ENCODE results near the gene ZNF235. TPM values are rescaled to one million over a fixed set of nuclear protein-coding genes. Genes with fewer than 3 reads are reported as not detected.
A peak's percentile ranks its signal among the peaks of the same experiment; 100 is the strongest.
"Not testable (repeated sequence)": the region's sequence is repeated elsewhere in the genome, so short reads cannot be mapped to it uniquely, and the experiment has no call there.

The ZNF235 gene
- 1 to 10 TPM; 2.1 to 2.7 TPM for total RNA-seq

- ATAC-seq (peak; percentile 97), DNase-seq (peak; percentile 87)
- peak within 1 kb of the TSS; percentile 83 for H3K4me3 Mint-ChIP-seq
- H3K4me1 Mint-ChIP-seq = peaks cover 12% of the 10 kb centered on the region
- intact Hi-C loops (cut with DNase I, micrococcal nuclease) = loop anchor here (1.0 to 2.0 kb wide), 13 partner anchors 92 to 369 kb away; partner anchors contain the start of genes ZNF225 (in 2 of the 2), ZNF227 (in 2 of the 2), ZNF180 (in 1 of the 2) and ZNF221 (in 1 of the 2)
- POLR2A ChIA-PET = interaction anchor here (0.6 kb wide), 1 partner anchor 140 kb away, joined by 3 read pairs; the partner anchor contains the start of gene ZNF226
- CTCF ChIA-PET = interaction anchor here (0.9 to 1.3 kb wide), 3 partner anchors 41 to 303 kb away, joined by 3 to 4 read pairs (median 3); no protein-coding TSS in a partner anchor
- H3K9me3 Mint-ChIP-seq (ENCODE audit: low read depth) = peaks cover 9% of the 10 kb centered on the region
- peak within 1 kb of the TSS; percentile 64 for H3K27ac Mint-ChIP-seq
- no peaks in the 10 kb centered on the region for H3K27me3 Mint-ChIP-seq
- H3K36me3 Mint-ChIP-seq (ENCODE audit: low read depth) = peaks cover 30% of the 10 kb centered on the region
Measured at GRCh38 chr19:44304659-44305193, at the start of gene ZNF235. ZNF235 (minus strand) TSS chr19:44305025; CDS start chr19:44303404, 1,621 bp downstream.

GRCh38 chr19:44346556-44346955 lies 41.7 kb upstream of the ZNF235 start:
- CTCF ChIA-PET = interaction anchor here (0.8 kb wide), 1 partner anchor 42 kb away, joined by 3 read pairs; the partner anchor contains the start of gene ZNF235
- POLR2A ChIA-PET = no interaction called here

GRCh38 chr19:44345959-44346358 lies 41.1 kb upstream of the ZNF235 start:
- Mint-ChIP-seq H3K27ac (no peak overlapping the region), H3K4me1 (no peaks in the 10 kb centered on the region), H3K4me3 (no peak overlapping the region), H3K27me3 (no peaks in the 10 kb centered on the region), H3K36me3 (ENCODE audit: low read depth) (no peaks in the 10 kb centered on the region), H3K9me3 (ENCODE audit: low read depth) (peaks cover 34% of the 10 kb centered on the region)
- DNase-seq = no peak
- POLR2A ChIA-PET = no interaction called here
- intact Hi-C loops (cut with DNase I, micrococcal nuclease) = no loop called here
- CTCF ChIA-PET = interaction anchor here (0.8 kb wide), 1 partner anchor 41 kb away, joined by 3 read pairs; the partner anchor contains the start of gene ZNF235
- no peak for ATAC-seq

More at GRCh38 chr19:44346556-44346955, 41.7 kb upstream of the ZNF235 start:
- Mint-ChIP-seq H3K36me3 (ENCODE audit: low read depth) (peaks cover under 1% of the 10 kb centered on the region), H3K27me3 (no peaks in the 10 kb centered on the region), H3K4me1 (no peaks in the 10 kb centered on the region), H3K27ac (no peak overlapping the region), H3K4me3 (no peak overlapping the region), H3K9me3 (ENCODE audit: low read depth) (peaks cover 36% of the 10 kb centered on the region)
- ATAC-seq = no peak
- DNase-seq = no peak
- intact Hi-C loops (cut with DNase I, micrococcal nuclease) = no loop called here

DNA sequence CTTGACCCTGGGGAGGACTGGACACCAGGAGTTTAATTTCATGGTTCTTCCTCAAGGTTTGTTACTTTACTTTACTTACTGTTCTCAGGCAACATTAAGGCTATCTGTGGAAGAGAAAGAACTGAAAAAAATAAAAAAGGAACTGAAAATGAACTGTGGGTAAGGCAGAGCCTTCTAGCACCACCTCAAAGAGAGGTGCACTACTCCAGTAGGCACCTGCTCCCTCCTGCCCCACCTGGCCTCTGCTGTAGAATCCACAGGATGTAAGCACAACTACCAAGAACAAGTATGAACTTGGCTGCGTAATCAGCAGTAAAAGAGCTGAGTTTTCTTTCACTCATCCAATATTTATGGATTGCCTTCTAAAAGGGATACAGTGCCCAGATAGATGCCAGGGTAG lies 39.4 kb upstream of the ZNF235 start:
- no peak for ATAC-seq
- intact Hi-C loops (cut with DNase I, micrococcal nuclease) = no loop called here

DNA sequence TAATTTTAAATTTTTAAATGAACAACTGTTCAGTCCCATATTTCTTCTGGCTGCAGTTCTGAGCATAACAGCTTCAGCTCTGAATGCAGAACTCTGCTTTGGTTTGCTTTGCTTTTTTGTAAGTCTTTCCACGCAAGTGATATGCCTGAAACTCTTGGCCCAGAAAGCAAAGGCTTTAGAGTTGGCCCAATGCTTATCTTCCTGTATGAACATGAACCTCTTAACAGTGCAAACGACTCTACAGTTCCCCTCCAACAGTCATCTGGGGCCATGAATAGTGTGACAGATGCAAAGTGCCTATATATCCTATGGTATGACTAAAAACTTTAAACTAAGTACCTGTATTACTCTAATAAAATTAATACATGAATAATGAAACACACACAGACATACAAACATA lies 37.0 kb upstream of the ZNF235 start:
- H3K9me3 Mint-ChIP-seq (ENCODE audit: low read depth) = peaks cover 29% of the 10 kb centered on the region
- POLR2A ChIA-PET = no interaction called here

More for the DNA sequence above, 39.4 kb upstream of the ZNF235 start:
- ChIA-PET POLR2A (no interaction called here), CTCF (no interaction called here)
- Mint-ChIP-seq H3K4me3 (no peak overlapping the region), H3K27me3 (no peaks in the 10 kb centered on the region), H3K27ac (no peak overlapping the region), H3K9me3 (ENCODE audit: low read depth) (peaks cover 25% of the 10 kb centered on the region), H3K4me1 (no peaks in the 10 kb centered on the region), H3K36me3 (ENCODE audit: low read depth) (no peaks in the 10 kb centered on the region)
- DNase-seq = no peak

DNA sequence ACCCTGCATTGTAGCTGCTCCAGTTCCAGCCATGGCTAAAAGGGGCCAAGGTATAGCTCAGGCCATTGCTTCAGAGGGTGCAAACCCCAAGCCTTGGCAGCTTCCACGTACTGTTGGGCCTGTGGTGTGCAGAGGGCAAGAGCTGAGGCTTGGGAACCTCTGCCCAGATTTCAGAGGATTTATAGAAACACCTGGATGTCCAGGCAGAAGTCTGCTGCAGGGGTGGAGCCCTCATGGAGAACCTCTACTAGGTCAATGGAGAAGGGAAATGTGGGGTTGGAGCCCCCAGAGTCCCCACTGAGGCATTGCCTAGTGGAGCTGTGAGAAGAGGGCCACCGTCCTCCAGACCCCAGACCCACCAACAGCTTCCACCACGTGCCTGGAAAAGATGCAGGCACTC lies 29.8 kb upstream of the ZNF235 start:
- intact Hi-C loops (cut with DNase I, micrococcal nuclease); H3K4me3 Mint-ChIP-seq; POLR2A ChIA-PET; H3K4me1 Mint-ChIP-seq; CTCF ChIA-PET; H3K27ac Mint-ChIP-seq; ATAC-seq; DNase-seq; H3K27me3 Mint-ChIP-seq: not testable (repeated sequence)
- Mint-ChIP-seq H3K9me3 (ENCODE audit: low read depth) (peaks cover 44% of the 10 kb centered on the region), H3K36me3 (ENCODE audit: low read depth) (peaks cover 26% of the 10 kb centered on the region)

More for the DNA sequence above, 37.0 kb upstream of the ZNF235 start:
- Mint-ChIP-seq H3K27me3 (no peaks in the 10 kb centered on the region), H3K4me1 (no peaks in the 10 kb centered on the region), H3K36me3 (ENCODE audit: low read depth) (peaks cover 4% of the 10 kb centered on the region), H3K27ac (no peak overlapping the region), H3K4me3 (no peak overlapping the region)
- CTCF ChIA-PET = no interaction called here
- DNase-seq (no peak), ATAC-seq (no peak)
- intact Hi-C loops (cut with DNase I, micrococcal nuclease) = no loop called here

- intact Hi-C loops (cut with DNase I, micrococcal nuclease) = no loop called here
- CTCF ChIA-PET = no interaction called here
- Mint-ChIP-seq H3K27ac (no peak overlapping the region), H3K4me3 (no peak overlapping the region), H3K36me3 (ENCODE audit: low read depth) (peaks cover 35% of the 10 kb centered on the region), H3K9me3 (ENCODE audit: low read depth) (peaks cover 46% of the 10 kb centered on the region), H3K27me3 (peaks cover 4% of the 10 kb centered on the region), H3K4me1 (no peaks in the 10 kb centered on the region)
- POLR2A ChIA-PET = no interaction called here
- DNase-seq = no peak
- ATAC-seq = no peak
Measured at GRCh38 chr19:44332145-44332544, 27.3 kb upstream of the ZNF235 start.

- CTCF ChIA-PET = no interaction called here
Measured at GRCh38 chr19:44315883-44316282, 11.1 kb upstream of the ZNF235 start.

GRCh38 chr19:44313231-44313630 lies 8.4 kb upstream of the ZNF235 start:
- peaks cover 17% of the 10 kb centered on the region for H3K9me3 Mint-ChIP-seq (ENCODE audit: low read depth)
- ATAC-seq = no peak
- no peak for DNase-seq
- no peaks in the 10 kb centered on the region for H3K4me1 Mint-ChIP-seq
- no peak overlapping the region for H3K4me3 Mint-ChIP-seq
- no peak overlapping the region for H3K27ac Mint-ChIP-seq
- intact Hi-C loops (cut with DNase I, micrococcal nuclease) = no loop called here
- POLR2A ChIA-PET = interaction anchor here (0.7 kb wide), 1 partner anchor 11 kb away, joined by 3 read pairs; no protein-coding TSS in a partner anchor
- CTCF ChIA-PET = no interaction called here
- peaks cover 4% of the 10 kb centered on the region for H3K36me3 Mint-ChIP-seq (ENCODE audit: low read depth)
- peaks cover 6% of the 10 kb centered on the region for H3K27me3 Mint-ChIP-seq

More at GRCh38 chr19:44315883-44316282, 11.1 kb upstream of the ZNF235 start:
- POLR2A ChIA-PET = no interaction called here
- intact Hi-C loops (cut with DNase I, micrococcal nuclease) = no loop called here
- no peaks in the 10 kb centered on the region for H3K36me3 Mint-ChIP-seq (ENCODE audit: low read depth)
- no peaks in the 10 kb centered on the region for H3K4me1 Mint-ChIP-seq
- ATAC-seq (no peak), DNase-seq (no peak)
- peaks cover 29% of the 10 kb centered on the region for H3K9me3 Mint-ChIP-seq (ENCODE audit: low read depth)
- H3K27me3 Mint-ChIP-seq = peaks cover 6% of the 10 kb centered on the region
- H3K27ac Mint-ChIP-seq = no peak overlapping the region
- H3K4me3 Mint-ChIP-seq = no peak overlapping the region

GRCh38 chr19:44308011-44308410 lies 3.2 kb upstream of the ZNF235 start:
- POLR2A ChIA-PET = no interaction called here
- H3K9me3 Mint-ChIP-seq (ENCODE audit: low read depth) = peaks cover 10% of the 10 kb centered on the region
- H3K4me1 Mint-ChIP-seq = peaks cover 12% of the 10 kb centered on the region
- intact Hi-C loops (cut with DNase I, micrococcal nuclease) = no loop called here
- CTCF ChIA-PET = interaction anchor here (0.5 kb wide), 1 partner anchor 280 kb away, joined by 3 read pairs; no protein-coding TSS in a partner anchor
- no peak for DNase-seq
- ATAC-seq = no peak
- H3K36me3 Mint-ChIP-seq (ENCODE audit: low read depth) = peaks cover 8% of the 10 kb centered on the region
- no peak overlapping the region for H3K4me3 Mint-ChIP-seq
- H3K27me3 Mint-ChIP-seq = peaks cover 2% of the 10 kb centered on the region
- H3K27ac Mint-ChIP-seq = no peak overlapping the region

GRCh38 chr19:44306283-44306682 lies 1.5 kb upstream of the ZNF235 start:
- Mint-ChIP-seq H3K27me3 (no peaks in the 10 kb centered on the region), H3K36me3 (ENCODE audit: low read depth) (peaks cover 18% of the 10 kb centered on the region), H3K27ac (no peak overlapping the region), H3K9me3 (ENCODE audit: low read depth) (peaks cover 7% of the 10 kb centered on the region), H3K4me3 (no peak overlapping the region), H3K4me1 (peaks cover 12% of the 10 kb centered on the region)
- DNase-seq = no peak
- ATAC-seq = no peak
- ChIA-PET POLR2A (no interaction called here), CTCF (no interaction called here)
- intact Hi-C loops (cut with DNase I, micrococcal nuclease) = no loop called here

- intact Hi-C loops (cut with DNase I, micrococcal nuclease) = loop anchor here (1.0 to 2.0 kb wide), 11 partner anchors 93 to 370 kb away; partner anchors contain the start of genes ZNF227 (in 2 of the 2), ZNF180 (in 1 of the 2), ZNF221 (in 1 of the 2) and ZNF222 (in 1 of the 2)
- H3K36me3 Mint-ChIP-seq (ENCODE audit: low read depth) = peaks cover 26% of the 10 kb centered on the region
- H3K27ac Mint-ChIP-seq = no peak overlapping the region
- DNase-seq (no peak), ATAC-seq (no peak)
- H3K27me3 Mint-ChIP-seq = no peaks in the 10 kb centered on the region
- ChIA-PET POLR2A (interaction anchor here (0.6 kb wide), 1 partner anchor 141 kb away, joined by 3 read pairs; the partner anchor contains the start of gene ZNF226), CTCF (interaction anchor here (1.3 kb wide), 1 partner anchor 98 kb away, joined by 4 read pairs; no protein-coding TSS in a partner anchor)
- H3K4me1 Mint-ChIP-seq = peaks cover 12% of the 10 kb centered on the region
- H3K9me3 Mint-ChIP-seq (ENCODE audit: low read depth) = peaks cover 9% of the 10 kb centered on the region
- peak overlapping the region; percentile 83 for H3K4me3 Mint-ChIP-seq
Measured at GRCh38 chr19:44305457-44305856, 632 bp upstream of the ZNF235 start.
